Measurements from ENCODE around the gene LEMD3. TPM values are rescaled to one million over a fixed set of nuclear protein-coding genes. Genes with fewer than 3 reads are reported as not detected.

Gene LEMD3
- polyA plus RNA-seq, 3 donors, result 5.5 to 9.5 (median 6.0) TPM

Other genes starting within 250 kb of the LEMD3 start
- 1 to 10 TPM in 1 of 3 donors, under 1 TPM in 2; 0.15 to 1.0 (median 0.23) TPM for gene WIF1, start 48.3 kb upstream of the LEMD3 start, polyA plus RNA-seq
- 10 to 100 TPM in 2 of 3 donors, 1 to 10 TPM in 1; 2.9 to 30.9 (median 26.9) TPM for gene MSRB3, start 109.1 kb downstream of the LEMD3 start, polyA plus RNA-seq

All from adipose tissue (tissue), 3 donors.